GM18868 (cell line): ENCODE data around the gene CIB1.

Experiments
- ATAC-seq: cut with Tn5 transposase; IDR thresholded peaks from one replicate; pipeline ENCODE4 v1.9.1; 2021; ENCODE audit warnings: mild to moderate bottlenecking, moderate library complexity; ENCODE audit not compliant: unreplicated experiment

The CIB1 gene

GRCh38 chr15:90219421-90220141, 14.2 kb downstream of the CIB1 start:
- ATAC-seq, result peak; percentile 43

- no peak for ATAC-seq
Measured at GRCh38 chr15:90217671-90218394, 15.9 kb downstream of the CIB1 start.

- no peak for ATAC-seq
Measured at GRCh38 chr15:90214553-90215196, 19.1 kb downstream of the CIB1 start.

GRCh38 chr15:90213818-90214204, 19.9 kb downstream of the CIB1 start:
- no peak for ATAC-seq

- peak; percentile 37 for ATAC-seq
Measured at GRCh38 chr15:90213122-90213817, 20.5 kb downstream of the CIB1 start.

GRCh38 chr15:90212221-90213098, 21.3 kb downstream of the CIB1 start:
- ATAC-seq, result no peak

- ATAC-seq, result no peak
Measured at GRCh38 chr15:90211440-90212143, 22.1 kb downstream of the CIB1 start.

- ATAC-seq, result no peak
Measured at GRCh38 chr15:90211009-90211408, 22.7 kb downstream of the CIB1 start.

- ATAC-seq, result no peak
Measured at GRCh38 chr15:90210593-90210992, 23.1 kb downstream of the CIB1 start.

GRCh38 chr15:90209591-90209990, 24.1 kb downstream of the CIB1 start:
- ATAC-seq, result peak; percentile 75

GRCh38 chr15:90208356-90208755, 25.4 kb downstream of the CIB1 start:
- no peak for ATAC-seq

- no peak for ATAC-seq
Measured at GRCh38 chr15:90207252-90207651, 26.5 kb downstream of the CIB1 start.

- ATAC-seq, result no peak
Measured at GRCh38 chr15:90205886-90206285, 27.9 kb downstream of the CIB1 start.

- ATAC-seq, result no peak
Measured at GRCh38 chr15:90205050-90205848, 28.5 kb downstream of the CIB1 start.

- ATAC-seq, result peak; percentile 61
Measured at GRCh38 chr15:90203922-90204321, 29.8 kb downstream of the CIB1 start.

GRCh38 chr15:90203473-90203872, 30.3 kb downstream of the CIB1 start:
- no peak for ATAC-seq

GRCh38 chr15:90202929-90203328, 30.8 kb downstream of the CIB1 start:
- ATAC-seq, result no peak

GRCh38 chr15:90201944-90202375, 31.8 kb downstream of the CIB1 start:
- no peak for ATAC-seq
